Muscle layer of colon (tissue), 2 donors: ENCODE data around the gene TGFBR2.

ENCODE experiments used
- H3K27ac ChIP-seq: one replicate; pipeline ENCODE4 v1.7.0; 2013; ENCODE audit warnings: low read depth, mild to moderate bottlenecking, low read length, moderate library complexity
- H3K27me3 ChIP-seq, 2 donors: one replicate each; pipeline ENCODE4 v1.7.0; 2013; ENCODE audit warnings: low read length in 2 of 2, mild to moderate bottlenecking in 2 of 2; ENCODE audit not compliant: insufficient read depth in 2 of 2, control insufficient read depth in 1 of 2
- H3K36me3 ChIP-seq: one replicate; pipeline ENCODE4 v1.7.0; 2013; ENCODE audit warnings: mild to moderate bottlenecking, low read length; ENCODE audit not compliant: insufficient read depth
- H3K4me1 ChIP-seq: one replicate; pipeline ENCODE4 v1.7.0; 2013; ENCODE audit warnings: mild to moderate bottlenecking, low read length; ENCODE audit not compliant: insufficient read depth
- H3K4me3 ChIP-seq, 2 donors: one replicate each; pipeline ENCODE4 v1.7.0; 2013; ENCODE audit warnings: low read length in 2 of 2, low read depth in 1 of 2, mild to moderate bottlenecking in 1 of 2, moderate library complexity in 1 of 2
- H3K9ac ChIP-seq: one replicate; pipeline ENCODE4 v1.7.0; 2013; ENCODE audit warnings: low read length
- H3K9me3 ChIP-seq: one replicate; pipeline ENCODE4 v1.7.0; 2013; ENCODE audit warnings: mild to moderate bottlenecking, low read length
- donor health status: abdominal sarcoma.
- donor health status: Adenocarcinoma of cecum.

The TGFBR2 gene

GRCh38 chr3:30707825-30708224 lies 101.4 kb downstream of the TGFBR2 start:
- H3K4me1 ChIP-seq, result no peaks in the 10 kb centered on the region
- H3K27me3 ChIP-seq, result no peaks in the 10 kb centered on the region
- no peaks in the 10 kb centered on the region for H3K36me3 ChIP-seq
- no peak overlapping the region for H3K4me3 ChIP-seq
- H3K9me3 ChIP-seq, result no peaks in the 10 kb centered on the region
- H3K9ac ChIP-seq, result no peak overlapping the region
- no peak overlapping the region for H3K27ac ChIP-seq

DNA sequence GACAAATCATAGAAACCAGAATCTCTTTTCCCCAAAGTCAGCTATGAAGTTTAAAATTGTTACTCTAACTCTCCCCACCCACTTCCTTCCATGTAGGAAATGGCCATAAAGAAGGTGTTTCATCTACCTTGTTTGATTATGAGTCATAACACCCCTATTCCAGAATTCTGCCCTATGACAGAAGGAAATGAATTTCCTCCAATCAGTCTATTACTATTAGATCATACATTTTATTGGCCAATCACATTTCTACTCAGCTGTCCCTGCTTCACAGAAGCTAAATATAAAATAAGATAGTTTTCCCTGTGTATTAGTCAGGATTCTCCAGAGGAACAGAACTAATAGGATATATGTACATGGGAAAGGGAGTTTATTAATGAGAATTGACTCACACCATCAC lies 102.1 kb downstream of the TGFBR2 start:
- H3K36me3 ChIP-seq, result no peaks in the 10 kb centered on the region
- H3K27me3 ChIP-seq, result no peaks in the 10 kb centered on the region
- no peaks in the 10 kb centered on the region for H3K9me3 ChIP-seq
- H3K4me1 ChIP-seq, result no peaks in the 10 kb centered on the region
- no peak overlapping the region for H3K9ac ChIP-seq
- H3K27ac ChIP-seq, result no peak overlapping the region
- no peak overlapping the region for H3K4me3 ChIP-seq

GRCh38 chr3:30710017-30710416 lies 103.6 kb downstream of the TGFBR2 start:
- H3K9me3 ChIP-seq, result no peaks in the 10 kb centered on the region
- H3K9ac ChIP-seq, result no peak overlapping the region
- H3K27ac ChIP-seq, result no peak overlapping the region
- no peaks in the 10 kb centered on the region for H3K27me3 ChIP-seq
- no peak overlapping the region for H3K4me3 ChIP-seq
- no peaks in the 10 kb centered on the region for H3K4me1 ChIP-seq
- no peaks in the 10 kb centered on the region for H3K36me3 ChIP-seq

DNA sequence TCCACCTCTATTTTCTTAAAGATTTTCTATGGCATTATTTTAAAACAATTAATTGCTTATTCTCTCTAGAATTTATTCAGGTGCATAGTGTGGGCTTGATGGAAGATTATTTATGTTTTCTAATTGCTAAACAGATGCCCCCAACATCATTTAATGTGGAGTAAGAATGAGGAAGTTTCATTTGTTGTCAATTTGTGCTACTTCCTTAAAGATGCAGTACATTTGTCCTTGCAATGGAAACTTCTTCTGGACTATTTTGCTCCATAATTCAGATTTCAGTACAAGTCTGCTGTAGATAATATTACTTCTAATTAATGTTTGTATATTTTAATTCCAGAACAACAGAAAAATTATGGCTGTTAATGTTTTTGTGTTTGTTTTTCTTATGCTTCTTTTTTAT lies 104.8 kb downstream of the TGFBR2 start:
- Histone ChIP-seq H3K9ac (no peak overlapping the region), H3K27me3 (no peaks in the 10 kb centered on the region), H3K9me3 (no peaks in the 10 kb centered on the region), H3K4me3 (no peak overlapping the region), H3K36me3 (no peaks in the 10 kb centered on the region), H3K4me1 (no peaks in the 10 kb centered on the region), H3K27ac (no peak overlapping the region)

DNA sequence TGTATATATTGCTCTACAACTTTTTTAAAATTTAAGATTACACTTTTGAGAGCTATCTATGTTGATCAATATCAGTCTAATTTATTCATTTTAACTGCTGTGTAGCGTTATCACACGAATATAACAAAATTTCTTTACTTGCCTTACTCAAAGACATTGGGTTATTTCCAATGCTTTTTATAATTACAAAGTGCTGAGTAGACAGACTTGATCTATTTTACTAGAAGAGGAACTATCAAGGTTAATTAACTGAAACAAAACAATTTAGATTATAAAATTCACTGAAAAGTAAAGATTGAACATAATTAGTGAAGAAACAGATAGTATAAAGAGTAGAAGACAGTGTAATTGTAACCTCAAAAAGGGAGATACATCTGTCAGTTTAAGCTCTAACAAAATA lies 105.5 kb downstream of the TGFBR2 start:
- Histone ChIP-seq H3K9me3 (no peaks in the 10 kb centered on the region), H3K27me3 (no peaks in the 10 kb centered on the region), H3K4me3 (no peak overlapping the region), H3K27ac (no peak overlapping the region), H3K9ac (no peak overlapping the region), H3K4me1 (no peaks in the 10 kb centered on the region), H3K36me3 (no peaks in the 10 kb centered on the region)

DNA sequence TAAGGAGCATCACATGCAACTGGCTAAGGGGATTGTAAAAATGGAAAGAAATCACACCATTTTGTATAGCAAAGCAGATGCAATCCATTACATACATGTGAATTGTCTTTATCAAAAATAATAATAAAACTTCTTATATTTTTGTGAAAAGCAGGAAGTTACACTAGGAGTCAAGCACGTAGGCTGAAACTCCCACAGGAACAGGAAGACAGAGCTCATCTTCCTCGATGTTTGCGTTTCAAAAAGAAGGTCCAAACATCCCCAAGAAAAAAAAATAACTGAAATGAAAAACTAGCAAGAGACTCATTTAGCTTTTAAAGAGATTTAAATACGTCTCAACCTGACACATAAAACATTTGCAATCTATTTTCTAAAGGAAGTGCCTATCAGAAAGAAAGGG lies 106.6 kb downstream of the TGFBR2 start:
- Histone ChIP-seq H3K36me3 (no peaks in the 10 kb centered on the region), H3K27me3 (no peaks in the 10 kb centered on the region), H3K9me3 (no peaks in the 10 kb centered on the region), H3K27ac (no peak overlapping the region), H3K9ac (no peak overlapping the region), H3K4me1 (no peaks in the 10 kb centered on the region), H3K4me3 (no peak overlapping the region)

GRCh38 chr3:30713885-30714503 lies 107.6 kb downstream of the TGFBR2 start:
- Histone ChIP-seq H3K36me3 (no peaks in the 10 kb centered on the region), H3K4me1 (no peaks in the 10 kb centered on the region), H3K9me3 (no peaks in the 10 kb centered on the region), H3K9ac (no peak overlapping the region), H3K27me3 (no peaks in the 10 kb centered on the region), H3K4me3 (no peak overlapping the region), H3K27ac (no peak overlapping the region)

DNA sequence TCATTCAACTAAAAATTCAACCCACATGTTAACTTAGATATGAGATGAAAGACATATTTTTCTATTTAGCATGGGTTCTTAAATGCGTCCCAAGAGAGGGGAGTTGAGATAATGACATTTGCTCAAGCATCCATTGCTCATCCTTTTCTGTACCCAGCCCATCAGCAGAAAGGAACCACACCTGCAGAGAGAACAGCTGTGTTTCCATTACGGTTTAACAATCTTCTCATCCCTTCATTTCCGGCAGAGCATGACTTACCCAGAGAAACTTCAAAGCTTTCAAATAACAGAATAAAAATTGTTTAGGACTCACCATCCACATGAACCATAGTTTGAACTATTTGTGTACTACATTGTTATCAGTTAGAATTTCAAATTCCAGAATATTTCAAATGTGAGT lies 113.1 kb downstream of the TGFBR2 start:
- H3K9me3 ChIP-seq, result no peaks in the 10 kb centered on the region
- H3K36me3 ChIP-seq, result no peaks in the 10 kb centered on the region
- no peak overlapping the region for H3K9ac ChIP-seq
- H3K27me3 ChIP-seq, result no peaks in the 10 kb centered on the region
- H3K27ac ChIP-seq, result no peak overlapping the region
- H3K4me3 ChIP-seq, result no peak overlapping the region
- peaks cover 5% of the 10 kb centered on the region for H3K4me1 ChIP-seq

GRCh38 chr3:30720586-30721313 lies 114.3 kb downstream of the TGFBR2 start:
- no peaks in the 10 kb centered on the region for H3K36me3 ChIP-seq
- H3K27me3 ChIP-seq, result no peaks in the 10 kb centered on the region
- H3K27ac ChIP-seq, result no peak overlapping the region
- H3K4me3 ChIP-seq, result no peak overlapping the region
- no peaks in the 10 kb centered on the region for H3K9me3 ChIP-seq
- peaks cover 5% of the 10 kb centered on the region for H3K4me1 ChIP-seq
- no peak overlapping the region for H3K9ac ChIP-seq

DNA sequence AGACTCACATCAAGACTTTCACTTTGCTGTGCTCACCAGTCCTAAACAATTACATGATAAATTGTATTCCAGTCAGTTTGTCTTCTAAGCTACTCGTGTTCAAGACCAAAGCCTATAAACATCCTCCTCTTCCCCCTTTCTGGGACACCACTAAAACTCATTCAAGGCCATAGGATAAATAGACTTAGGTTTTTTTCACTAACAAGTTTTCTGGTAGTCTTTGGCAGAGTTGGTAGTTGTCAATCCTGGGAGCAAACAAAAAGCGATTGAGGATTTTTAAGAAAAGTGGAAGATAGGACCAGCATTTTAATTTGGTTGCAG lies 114.9 kb downstream of the TGFBR2 start:
- Histone ChIP-seq H3K27me3 (no peaks in the 10 kb centered on the region), H3K9me3 (no peaks in the 10 kb centered on the region), H3K9ac (no peak overlapping the region), H3K27ac (no peak overlapping the region), H3K4me3 (no peak overlapping the region), H3K36me3 (no peaks in the 10 kb centered on the region), H3K4me1 (peaks cover 5% of the 10 kb centered on the region)

DNA sequence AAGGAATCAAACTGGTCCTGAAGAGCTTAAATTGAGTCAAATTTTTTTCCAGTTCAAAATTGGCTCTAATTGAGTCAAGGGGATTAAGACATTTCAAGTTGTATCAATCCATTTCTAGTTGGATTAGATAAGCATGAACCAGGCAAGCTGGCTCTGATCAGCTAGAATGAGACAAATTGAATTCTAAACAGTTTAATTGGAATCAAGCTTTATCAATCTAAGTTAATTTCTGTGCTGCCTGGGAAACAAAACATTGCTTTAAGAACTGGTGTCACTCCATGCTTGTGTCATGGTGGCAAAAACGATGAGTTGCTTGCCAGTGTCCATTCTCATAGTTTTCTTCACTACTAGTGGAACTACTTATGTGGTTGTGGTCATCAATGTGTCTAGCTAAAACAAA lies 116.8 kb downstream of the TGFBR2 start:
- Histone ChIP-seq H3K36me3 (no peaks in the 10 kb centered on the region), H3K27me3 (no peaks in the 10 kb centered on the region), H3K4me3 (no peak overlapping the region), H3K9me3 (no peaks in the 10 kb centered on the region), H3K9ac (no peak overlapping the region), H3K4me1 (peaks cover 5% of the 10 kb centered on the region), H3K27ac (no peak overlapping the region)

- Histone ChIP-seq H3K9ac (no peak overlapping the region), H3K27ac (no peak overlapping the region), H3K4me3 (no peak overlapping the region), H3K27me3 (no peaks in the 10 kb centered on the region), H3K4me1 (peaks cover 5% of the 10 kb centered on the region), H3K9me3 (no peaks in the 10 kb centered on the region), H3K36me3 (no peaks in the 10 kb centered on the region)
Measured at GRCh38 chr3:30724863-30725262, 118.5 kb downstream of the TGFBR2 start.
